Smooth muscle cell (in vitro differentiated cells): ENCODE data around the gene RABGAP1L. TPM values are rescaled to one million over a fixed set of nuclear protein-coding genes. Genes with fewer than 3 reads are reported as not detected.

Experiments used
- DNase-seq: peaks from one replicate; lab custom pipeline; 2025; ENCODE audit not compliant: unreplicated experiment; lab: John Stamatoyannopoulos, UW
- H2AFZ ChIP-seq: fragments of 200-600 bp; sonication (generic); 2 replicates; pipeline ENCODE4 v1.6.0; 2016; ENCODE audit warnings: antibody characterized with exemption, low read depth, mild to moderate bottlenecking
- H3F3A ChIP-seq: fragments of 200-600 bp; sonication (generic); 2 replicates; pipeline ENCODE4 v1.6.0; 2017; ENCODE audit warnings: antibody characterized with exemption, low read depth
- H3K27ac ChIP-seq: fragments of 200-600 bp; sonication (generic); 2 replicates; pipeline ENCODE4 v1.5.1; 2016; ENCODE audit warnings: low read depth, mild to moderate bottlenecking
- H3K27me3 ChIP-seq: fragments of 200-600 bp; sonication (generic); 2 replicates; pipeline ENCODE4 v1.6.1; 2016; ENCODE audit warnings: low read depth, mild to moderate bottlenecking
- H3K36me3 ChIP-seq: fragments of 200-600 bp; sonication (generic); 2 replicates; pipeline ENCODE4 v1.5.1; 2016; ENCODE audit warnings: low read depth
- H3K4me1 ChIP-seq: fragments of 200-600 bp; sonication (generic); 2 replicates; pipeline ENCODE4 v1.5.1; 2016; ENCODE audit warnings: low read depth
- H3K4me2 ChIP-seq: fragments of 200-600 bp; sonication (generic); 2 replicates; pipeline ENCODE4 v1.6.0; 2016; ENCODE audit warnings: mild to moderate bottlenecking
- H3K4me3 ChIP-seq: fragments of 200-600 bp; sonication (generic); 2 replicates; pipeline ENCODE4 v1.5.1; 2016; ENCODE audit warnings: mild to moderate bottlenecking
- H3K79me2 ChIP-seq: fragments of 200-600 bp; sonication (generic); 2 replicates; pipeline ENCODE4 v1.6.0; 2016; ENCODE audit warnings: low read depth, mild to moderate bottlenecking
- H3K9ac ChIP-seq: fragments of 200-600 bp; sonication (generic); 2 replicates; pipeline ENCODE4 v1.6.0; 2016; ENCODE audit warnings: low read depth
- H3K9me3 ChIP-seq: fragments of 200-600 bp; sonication (generic); replicated peaks from 2 replicates; pipeline ENCODE4 v1.5.1; 2016; ENCODE audit warnings: low read depth
- H4K20me1 ChIP-seq: fragments of 200-600 bp; sonication (generic); 2 replicates; pipeline ENCODE4 v1.6.0; 2016; ENCODE audit warnings: low read depth
- CTCF ChIP-seq: fragments of 200-600 bp; sonication (generic); IDR thresholded peaks from 2 replicates; pipeline ENCODE4 v1.5.1; 2017; ENCODE audit warnings: borderline replicate concordance, mild to moderate bottlenecking, antibody characterized with exemption; ENCODE audit not compliant: insufficient read depth, poor library complexity, severe bottlenecking
- WGBS: methylation state at CpG from one replicate; pipeline ENCODE4 v1.1.7; 2016; ENCODE audit warnings: low lambda C conversion rate; 5-methylcytosine and 5-hydroxymethylcytosine counted together
- polyA plus RNA-seq: library from polyadenylated mRNA; unstranded; fragments of >200 nt; fragmentation: Nextera tagmentation; extraction: Ambion mirVana; gene quantifications from 2 replicates; pipeline ENCODE4 v1.2.1, GENCODE V29; 2016
- total RNA-seq: library from RNA; depleted of rRNA; stranded (reverse); fragments of >200 nt; gene quantifications from 2 replicates; pipeline ENCODE4 v1.2.3, GENCODE V29; 2014

RABGAP1L gene
- total and polyA plus RNA-seq, 2 experiments from 2014 or later, result 4.8 to 24.7 TPM

GRCh38 chr1:175024773-175025172, 865.5 kb downstream of the RABGAP1L start:
- DNase-seq, result no peak
- Histone ChIP-seq H3K4me1 (peaks cover 6% of the 10 kb centered on the region), H3K79me2 (peaks cover 29% of the 10 kb centered on the region), H3K9ac (no peak overlapping the region), H3K9me3 (no peaks in the 10 kb centered on the region), H3K27me3 (no peaks in the 10 kb centered on the region), H2AFZ (peak overlapping the region; percentile 10), H4K20me1 (peaks cover 6% of the 10 kb centered on the region), H3F3A (peaks cover 5% of the 10 kb centered on the region), H3K36me3 (no peaks in the 10 kb centered on the region), H3K27ac (no peak overlapping the region), H3K4me3 (no peak overlapping the region), H3K4me2 (no peak overlapping the region)
- WGBS, result 97% methylated on average over 2 of the region's 2 CpGs
- no peak for TF ChIP-seq CTCF

GRCh38 chr1:175033953-175034352, 874.6 kb downstream of the RABGAP1L start:
- Histone ChIP-seq H3K4me3 (no peak overlapping the region), H3K79me2 (no peaks in the 10 kb centered on the region), H3K36me3 (no peaks in the 10 kb centered on the region), H3K9ac (no peak overlapping the region), H2AFZ (no peak overlapping the region), H3K27me3 (no peaks in the 10 kb centered on the region), H3K4me1 (no peaks in the 10 kb centered on the region), H4K20me1 (no peaks in the 10 kb centered on the region), H3K27ac (no peak overlapping the region), H3K4me2 (no peak overlapping the region), H3K9me3 (no peaks in the 10 kb centered on the region), H3F3A (peaks cover 4% of the 10 kb centered on the region)
- WGBS, result 95% methylated on average over 4 of the region's 4 CpGs
- TF ChIP-seq CTCF, result no peak
- DNase-seq, result no peak

- no peaks in the 10 kb centered on the region for H3K4me1 ChIP-seq
- H3K4me3 ChIP-seq, result no peak overlapping the region
- no peak overlapping the region for H2AFZ ChIP-seq
- TF ChIP-seq CTCF, result no peak
- no peaks in the 10 kb centered on the region for H3K9me3 ChIP-seq
- H3K27ac ChIP-seq, result no peak overlapping the region
- no peak for DNase-seq
- H3K36me3 ChIP-seq, result no peaks in the 10 kb centered on the region
- H3K4me2 ChIP-seq, result no peak overlapping the region
- no peaks in the 10 kb centered on the region for H4K20me1 ChIP-seq
- H3K27me3 ChIP-seq, result no peaks in the 10 kb centered on the region
- WGBS, result 76% methylated on average over 2 of the region's 2 CpGs
- H3F3A ChIP-seq, result no peaks in the 10 kb centered on the region
- no peaks in the 10 kb centered on the region for H3K79me2 ChIP-seq
- no peak overlapping the region for H3K9ac ChIP-seq
Observed at GRCh38 chr1:175034775-175035174, 875.5 kb downstream of the RABGAP1L start.

- DNase-seq, result no peak
- no peaks in the 10 kb centered on the region for H3K79me2 ChIP-seq
- WGBS, result 67% methylated on average over 6 of the region's 6 CpGs
Observed at GRCh38 chr1:175035865-175036264, 876.5 kb downstream of the RABGAP1L start.

More at GRCh38 chr1:175035865-175036264, 876.5 kb downstream of the RABGAP1L start:
- peak overlapping the region; percentile 37 for H3K27ac ChIP-seq
- no peaks in the 10 kb centered on the region for H3K27me3 ChIP-seq
- H3K36me3 ChIP-seq, result no peaks in the 10 kb centered on the region
- no peaks in the 10 kb centered on the region for H3K4me1 ChIP-seq
- H2AFZ ChIP-seq, result no peak overlapping the region
- TF ChIP-seq CTCF, result no peak
- no peak overlapping the region for H3K9ac ChIP-seq
- no peak overlapping the region for H3K4me3 ChIP-seq
- H3K4me2 ChIP-seq, result no peak overlapping the region
- H4K20me1 ChIP-seq, result no peaks in the 10 kb centered on the region
- no peaks in the 10 kb centered on the region for H3K9me3 ChIP-seq
- no peaks in the 10 kb centered on the region for H3F3A ChIP-seq
